CD14-positive monocyte (primary cell): ENCODE results near the gene CLDN7. TPM values are rescaled to one million over a fixed set of nuclear protein-coding genes. Genes with fewer than 3 reads are reported as not detected.

ENCODE experiments used
- DNase-seq, 3 donors: peaks; one replicate each; pipeline ENCODE4 v3.0.0-alpha.2; 2011 to 2022
- H2AFZ ChIP-seq: 2 replicates; pipeline ENCODE4 v1.6.0; 2012; ENCODE audit warnings: mild to moderate bottlenecking, low read depth, low read length, inconsistent platforms; ENCODE audit not compliant: insufficient read depth, poor library complexity, severe bottlenecking
- H3K27ac ChIP-seq, 2 donors: 1 replicate in 1 of 2; 2 replicates in 1 of 2; pipeline ENCODE4 v1.5.1; 2012 to 2013; ENCODE audit warnings: low read length in 2 of 2, control low read depth in 1 of 2, inconsistent platforms in 1 of 2, low read depth in 1 of 2, mild to moderate bottlenecking in 1 of 2
- H3K27me3 ChIP-seq, 2 donors: one replicate each; pipeline versions ENCODE4 v1.6.0 to v1.6.1; 2011 to 2013; ENCODE audit warnings: low read length in 2 of 2; ENCODE audit not compliant: control insufficient read depth in 2 of 2, insufficient read depth in 2 of 2
- H3K36me3 ChIP-seq, 2 donors: replicated peaks in 1 of 2; 1 replicate in 1 of 2; 2 replicates in 1 of 2; pipeline versions ENCODE4 v1.5.1 to v1.6.1; 2012 to 2013; ENCODE audit warnings: low read length in 2 of 2, control low read depth in 1 of 2, inconsistent platforms in 1 of 2, mild to moderate bottlenecking in 1 of 2; ENCODE audit not compliant: insufficient read depth in 2 of 2, control insufficient read depth in 1 of 2
- H3K4me1 ChIP-seq, 2 donors: 1 replicate in 1 of 2; 2 replicates in 1 of 2; pipeline versions ENCODE4 v1.5.1 to v1.6.1; 2012 to 2013; ENCODE audit warnings: low read length in 2 of 2, control low read depth in 1 of 2, inconsistent platforms in 1 of 2, mild to moderate bottlenecking in 1 of 2, moderate library complexity in 1 of 2; ENCODE audit not compliant: insufficient read depth in 2 of 2, control insufficient read depth in 1 of 2
- H3K4me2 ChIP-seq: replicated peaks from 2 replicates; pipeline ENCODE3; 2012; ENCODE audit warnings: low read length, moderate library complexity, mild to moderate bottlenecking; ENCODE audit not compliant: poor library complexity, severe bottlenecking; ENCODE audit errors: extremely low read depth
- H3K4me3 ChIP-seq, 3 experiments: fragments of 200-600 bp in 1 of 3; sonication (generic) in 1 of 3; replicated peaks in 1 of 3; 1 replicate in 2 of 3; 2 replicates in 1 of 3; pipeline ENCODE4 v1.5.1; 2011 to 2013; ENCODE audit warnings: low read length in 3 of 3, mild to moderate bottlenecking in 3 of 3, control low read depth in 2 of 3, low read depth in 2 of 3, inconsistent platforms in 1 of 3, moderate library complexity in 1 of 3
- H3K79me2 ChIP-seq: 2 replicates; pipeline ENCODE4 v1.6.0; 2012; ENCODE audit warnings: mild to moderate bottlenecking, control low read depth, inconsistent platforms, low read length, moderate library complexity; ENCODE audit not compliant: insufficient read depth
- H3K9ac ChIP-seq: 2 replicates; pipeline ENCODE4 v1.6.0; 2017; ENCODE audit warnings: low read length, mild to moderate bottlenecking; ENCODE audit not compliant: insufficient read depth, poor library complexity, severe bottlenecking
- H3K9me3 ChIP-seq, 2 donors: replicated peaks in 1 of 2; 1 replicate in 1 of 2; 2 replicates in 1 of 2; pipeline versions ENCODE4 v1.5.1 to v1.6.1; 2012 to 2013; ENCODE audit warnings: low read length in 2 of 2, control low read depth in 1 of 2; ENCODE audit not compliant: control insufficient read depth in 1 of 2, insufficient read depth in 1 of 2
- H4K20me1 ChIP-seq: 2 replicates; pipeline ENCODE4 v1.6.0; 2012; ENCODE audit warnings: mild to moderate bottlenecking, low read length, control low read depth, moderate library complexity; ENCODE audit not compliant: insufficient read depth
- H3K27ac Mint-ChIP-seq, 7 donors: one replicate each; pipeline ENCODE4 v1.8.0; 2020; ENCODE audit warnings: mild to moderate bottlenecking in 7 of 7, mixed read lengths in 7 of 7, moderate library complexity in 6 of 7, inconsistent platforms in 2 of 7
- H3K27me3 Mint-ChIP-seq, 3 donors: one replicate each; pipeline ENCODE4 v1.8.0; 2021 to 2022; ENCODE audit warnings: low read depth in 3 of 3, mild to moderate bottlenecking in 3 of 3, mixed read lengths in 3 of 3, moderate library complexity in 3 of 3, inconsistent platforms in 1 of 3
- H3K36me3 Mint-ChIP-seq, 2 donors: one replicate each; pipeline ENCODE4 v1.8.0; 2020; ENCODE audit warnings: mixed read lengths in 2 of 2, inconsistent platforms in 1 of 2, mild to moderate bottlenecking in 1 of 2
- H3K4me1 Mint-ChIP-seq: one replicate; pipeline ENCODE4 v1.8.0; 2020; ENCODE audit warnings: mild to moderate bottlenecking, mixed read lengths
- H3K4me3 Mint-ChIP-seq, 2 donors: one replicate each; pipeline ENCODE4 v1.8.0; 2020; ENCODE audit warnings: mild to moderate bottlenecking in 2 of 2, mixed read lengths in 2 of 2, moderate library complexity in 1 of 2
- H3K9me3 Mint-ChIP-seq, 7 donors: one replicate each; pipeline ENCODE4 v1.8.0; 2020 to 2022; ENCODE audit warnings: mixed read lengths in 7 of 7, mild to moderate bottlenecking in 6 of 7, moderate library complexity in 6 of 7, inconsistent platforms in 2 of 7
- WGBS: methylation state at CpG from one replicate; pipeline ENCODE4 v1.1.5; 2013; ENCODE audit warnings: missing lambda C conversion rate; ENCODE audit not compliant: insufficient coverage; 5-methylcytosine and 5-hydroxymethylcytosine counted together
- intact Hi-C, 2 donors: fragments of 100-400 bp; cut with micrococcal nuclease; formaldehyde crosslinking; loops; one replicate each; pipeline versions ENCODE4 v1.15.0 to v1.15.1; 2023
- polyA plus RNA-seq, 3 donors: library from polyadenylated mRNA; depleted of rRNA in 1 of 3; unstranded in 2 of 3; stranded (reverse) in 1 of 3; fragments of 300-500 nt in 2 of 3; fragments of >200 nt in 1 of 3; fragmentation: Illumina TruSeq in 2 of 3; gene quantifications; 1 replicate in 2 of 3; 2 replicates in 1 of 3; pipeline ENCODE4 v1.2.3, GENCODE V29; 2012 to 2021
- TF ChIP-seq, protein P1 (sequence below): fragments of 200-600 bp; IDR thresholded peaks from one replicate; pipeline ENCODE4 v1.8.0; 2022; ENCODE audit warnings: antibody characterized with exemption, mild to moderate bottlenecking

The CLDN7 gene
- polyA plus RNA-seq, 3 donors: 0.49 to 13.4 (median 2.1) TPM

DNA sequence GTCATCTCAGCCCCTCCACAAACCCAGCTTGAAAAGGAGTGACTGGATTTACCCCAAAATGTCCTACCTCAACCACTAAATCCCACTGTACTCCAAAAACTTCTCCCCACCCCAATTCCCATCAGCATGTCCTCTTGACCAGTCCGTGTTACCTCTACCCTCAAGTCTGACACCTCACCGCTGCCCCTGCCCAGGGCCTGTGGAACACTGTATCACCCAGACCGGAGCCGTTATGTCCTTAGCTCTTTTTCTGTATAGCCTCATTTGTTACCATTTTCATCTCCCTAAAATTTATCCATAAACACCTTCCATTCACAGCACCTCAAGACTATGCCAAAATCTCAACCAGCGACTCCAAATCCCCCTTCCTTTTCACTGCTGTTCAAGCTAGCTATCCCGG lies 25.5 kb downstream of the CLDN7 start:
- no peaks in the 10 kb centered on the region for H3K27me3 ChIP-seq
- peak overlapping the region in 1 of 3 experiments; percentile 100 for H3K4me3 ChIP-seq
- peaks cover 67 to 76% of the 10 kb centered on the region in 2 donors for H3K4me1 ChIP-seq
- H4K20me1 ChIP-seq: peaks cover 45% of the 10 kb centered on the region
- 92% methylated on average over 6 of the region's 6 CpGs for WGBS
- peaks cover 0 to 5% (median 0%) of the 10 kb centered on the region in 3 donors for H3K27me3 Mint-ChIP-seq
- peak overlapping the region; percentile 100 for H3K4me2 ChIP-seq
- peaks cover 36 to 45% of the 10 kb centered on the region in 2 donors for H3K36me3 Mint-ChIP-seq
- TF ChIP-seq, protein P1, sequence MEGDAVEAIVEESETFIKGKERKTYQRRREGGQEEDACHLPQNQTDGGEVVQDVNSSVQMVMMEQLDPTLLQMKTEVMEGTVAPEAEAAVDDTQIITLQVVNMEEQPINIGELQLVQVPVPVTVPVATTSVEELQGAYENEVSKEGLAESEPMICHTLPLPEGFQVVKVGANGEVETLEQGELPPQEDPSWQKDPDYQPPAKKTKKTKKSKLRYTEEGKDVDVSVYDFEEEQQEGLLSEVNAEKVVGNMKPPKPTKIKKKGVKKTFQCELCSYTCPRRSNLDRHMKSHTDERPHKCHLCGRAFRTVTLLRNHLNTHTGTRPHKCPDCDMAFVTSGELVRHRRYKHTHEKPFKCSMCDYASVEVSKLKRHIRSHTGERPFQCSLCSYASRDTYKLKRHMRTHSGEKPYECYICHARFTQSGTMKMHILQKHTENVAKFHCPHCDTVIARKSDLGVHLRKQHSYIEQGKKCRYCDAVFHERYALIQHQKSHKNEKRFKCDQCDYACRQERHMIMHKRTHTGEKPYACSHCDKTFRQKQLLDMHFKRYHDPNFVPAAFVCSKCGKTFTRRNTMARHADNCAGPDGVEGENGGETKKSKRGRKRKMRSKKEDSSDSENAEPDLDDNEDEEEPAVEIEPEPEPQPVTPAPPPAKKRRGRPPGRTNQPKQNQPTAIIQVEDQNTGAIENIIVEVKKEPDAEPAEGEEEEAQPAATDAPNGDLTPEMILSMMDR: no peak
- intact Hi-C loops: loop anchor here (2.0 to 10.0 kb wide), 3 partner anchors 16 to 248 kb away; partner anchors contain the start of genes EIF5A (in 2 of the 2), POLR2A (in 1 of the 2) and SLC35G6 (in 1 of the 2)
- H3K4me1 Mint-ChIP-seq: peaks cover 68% of the 10 kb centered on the region
- H3K9me3 ChIP-seq: no peaks in the 10 kb centered on the region
- H3K4me3 Mint-ChIP-seq: peak overlapping the region in 1 of 2 donors; percentile 98
- peaks cover 21 to 26% of the 10 kb centered on the region in 2 donors for H3K36me3 ChIP-seq
- no peak overlapping the region for H2AFZ ChIP-seq
- H3K9me3 Mint-ChIP-seq: peaks cover 0 to 1% (median 0%) of the 10 kb centered on the region in 7 donors
- no peak for DNase-seq
- H3K79me2 ChIP-seq: peaks cover 77% of the 10 kb centered on the region
- H3K9ac ChIP-seq: no peak overlapping the region
- no peak overlapping the region for H3K27ac ChIP-seq
- H3K27ac Mint-ChIP-seq: peak overlapping the region in 5 of 7 donors; percentile 28 to 84 (median 63)

GRCh38 chr17:7235693-7236665 lies 26.3 kb downstream of the CLDN7 start:
- Histone ChIP-seq H3K27me3 (no peaks in the 10 kb centered on the region), H3K9me3 (no peaks in the 10 kb centered on the region), H3K4me2 (no peak overlapping the region), H3K4me3 (peak overlapping the region in 1 of 3 experiments; percentile 90), H3K27ac (peak overlapping the region; percentile 32 to 76), H2AFZ (no peak overlapping the region), H4K20me1 (peaks cover 45% of the 10 kb centered on the region), H3K9ac (no peak overlapping the region), H3K4me1 (peaks cover 64 to 74% of the 10 kb centered on the region in 2 donors), H3K36me3 (peaks cover 21 to 26% of the 10 kb centered on the region in 2 donors), H3K79me2 (peaks cover 77% of the 10 kb centered on the region)
- intact Hi-C loops: loop anchor here (2.0 to 10.0 kb wide), 4 partner anchors 15 to 249 kb away; partner anchors contain the start of genes EIF5A (in 2 of the 2), POLR2A (in 1 of the 2) and SLC35G6 (in 1 of the 2)
- Mint-ChIP-seq H3K4me1 (peaks cover 65% of the 10 kb centered on the region), H3K27me3 (peaks cover 0 to 5% (median 0%) of the 10 kb centered on the region in 3 donors), H3K4me3 (peak overlapping the region in 1 of 2 donors; percentile 90), H3K9me3 (peaks cover 0 to 1% (median 0%) of the 10 kb centered on the region in 7 donors), H3K36me3 (peaks cover 31 to 37% of the 10 kb centered on the region in 2 donors), H3K27ac (peak overlapping the region; percentile 28 to 92 (median 85))
- peak in 1 of 3 donors; percentile 44 for DNase-seq
- TF ChIP-seq, protein P1: no peak
- 86% methylated on average over 14 of the region's 22 CpGs for WGBS
